ENCODE measurements around the gene IGF1R. TPM values are rescaled to one million over a fixed set of nuclear protein-coding genes. Genes with fewer than 3 reads are reported as not detected.

The IGF1R gene
- total and polyA plus RNA-seq, 2 of the 13 experiments (the other 11 are each of a cell fraction or from before 2014, with no cell fraction given), result 15.9 to 18.4 TPM

- TF ChIP-seq TFAP4 (IDR thresholded peaks at IDR 0.05; ENCODE audit: borderline replicate concordance, low read depth) (no peak), ELF1 (CRISPR knock-in tag; IDR thresholded peaks at IDR 0.05) (no peak), ZNF761 (CRISPR knock-in tag; conservative IDR thresholded peaks at IDR 0.05) (no peak), ZNF607 (CRISPR knock-in tag; IDR thresholded peaks at IDR 0.05; ENCODE audit: borderline replicate concordance) (no peak), BCL6 (CRISPR knock-in tag; IDR thresholded peaks at IDR 0.05) (no peak)
Measured at GRCh38 chr15:98700519-98700918, 52.2 kb downstream of the IGF1R start (continued).

GRCh38 chr15:98703126-98703685 is 54.9 kb downstream of the IGF1R start:
- Histone ChIP-seq H3K27ac (ENCODE audit: extremely low read length, insufficient read depth, low read length) (no peak overlapping the region), H3K36me3 (replicated peaks in 1 of 2; ENCODE audit: control insufficient read depth in 1 of 2, insufficient read depth in 2 of 2, low read length in 2 of 2) (peaks cover 5 to 9% of the 10 kb centered on the region in 2 experiments; a peak in 4 of 5 replicates), H4K20me1 (ENCODE audit: insufficient read depth, low read length) (peaks cover 63% of the 10 kb centered on the region), H3K27me3 (ENCODE audit: control insufficient read depth in 1 of 2, insufficient read depth in 2 of 2, low read length in 2 of 2) (no peaks in the 10 kb centered on the region), H3K9me3 (ENCODE audit: low read length) (no peaks in the 10 kb centered on the region), H2AFZ (ENCODE audit: low read length) (no peak overlapping the region), H3K4me2 (ENCODE audit: low read depth, low read length) (no peak overlapping the region), H3K79me2 (ENCODE audit: insufficient read depth, low read length) (peaks cover 98% of the 10 kb centered on the region), H3K4me3 (replicated peaks in 1 of 3; ENCODE audit: insufficient read depth in 1 of 3, low read depth in 2 of 3, low read length in 3 of 3) (no peak overlapping the region), H3K4me1 (ENCODE audit: insufficient read depth, low read length) (peaks cover 47% of the 10 kb centered on the region), H3K9ac (ENCODE audit: insufficient read depth, low read depth, low read length) (no peak overlapping the region)
- POLR2A ChIA-PET, result no interaction called here
- intact Hi-C loops (cut with micrococcal nuclease; ENCODE audit: unreplicated experiment) (no loop called here), in situ Hi-C loops (cut with HindIII; ENCODE audit: extremely low pct_ligation_motif_present, low pct_unique_long_range_greater_than_20kb) (no loop called here)
- no peak for ATAC-seq
- DNase-seq (ENCODE audit: low spot score), result no peak
- TF ChIP-seq ZNF367 (CRISPR knock-in tag; IDR thresholded peaks at IDR 0.05; ENCODE audit: borderline replicate concordance) (no peak), THAP7 (CRISPR knock-in tag; IDR thresholded peaks at IDR 0.05) (no peak), THAP9 (CRISPR knock-in tag; IDR thresholded peaks at IDR 0.05; ENCODE audit: borderline replicate concordance) (no peak)
- CTCF ChIA-PET (ENCODE audit: low intra/inter-chr PET ratio, low total read pairs), result no interaction called here
- FAIRE-seq, result no peak
- WGBS (ENCODE audit: low lambda C conversion rate), result 95% methylated on average over 6 of the region's 6 CpGs
- BruUV-seq (replicated peaks), result no TSS peak
